ENCODE measurements around the gene ROGDI.

ROGDI gene

GRCh38 chr16:4803898-4804762 is 1.7 kb upstream of the ROGDI start:
- no peak for TF ChIP-seq SNAI2 (CRISPR knock-in tag; IDR thresholded peaks at IDR 0.05)
- TF ChIP-seq CSDC2 (CRISPR knock-in tag; IDR thresholded peaks at IDR 0.05): no peak
- no peak for TF ChIP-seq OSR1 (CRISPR knock-in tag; IDR thresholded peaks at IDR 0.05)
- no peak for TF ChIP-seq CSRNP3 (CRISPR knock-in tag; IDR thresholded peaks at IDR 0.05)
- TF ChIP-seq, protein P1, sequence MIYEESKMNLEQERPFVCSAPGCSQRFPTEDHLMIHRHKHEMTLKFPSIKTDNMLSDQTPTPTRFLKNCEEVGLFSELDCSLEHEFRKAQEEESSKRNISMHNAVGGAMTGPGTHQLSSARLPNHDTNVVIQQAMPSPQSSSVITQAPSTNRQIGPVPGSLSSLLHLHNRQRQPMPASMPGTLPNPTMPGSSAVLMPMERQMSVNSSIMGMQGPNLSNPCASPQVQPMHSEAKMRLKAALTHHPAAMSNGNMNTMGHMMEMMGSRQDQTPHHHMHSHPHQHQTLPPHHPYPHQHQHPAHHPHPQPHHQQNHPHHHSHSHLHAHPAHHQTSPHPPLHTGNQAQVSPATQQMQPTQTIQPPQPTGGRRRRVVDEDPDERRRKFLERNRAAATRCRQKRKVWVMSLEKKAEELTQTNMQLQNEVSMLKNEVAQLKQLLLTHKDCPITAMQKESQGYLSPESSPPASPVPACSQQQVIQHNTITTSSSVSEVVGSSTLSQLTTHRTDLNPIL (CRISPR knock-in tag; IDR thresholded peaks at IDR 0.05; ENCODE audit: low read depth): no peak
- no peak for TF ChIP-seq TOX (CRISPR knock-in tag; IDR thresholded peaks at IDR 0.05; ENCODE audit: borderline replicate concordance)
- no peak for TF ChIP-seq ZNF70 (CRISPR knock-in tag; IDR thresholded peaks at IDR 0.05)
- no peak for TF ChIP-seq ZFP3 (CRISPR knock-in tag; IDR thresholded peaks at IDR 0.05)

DNA sequence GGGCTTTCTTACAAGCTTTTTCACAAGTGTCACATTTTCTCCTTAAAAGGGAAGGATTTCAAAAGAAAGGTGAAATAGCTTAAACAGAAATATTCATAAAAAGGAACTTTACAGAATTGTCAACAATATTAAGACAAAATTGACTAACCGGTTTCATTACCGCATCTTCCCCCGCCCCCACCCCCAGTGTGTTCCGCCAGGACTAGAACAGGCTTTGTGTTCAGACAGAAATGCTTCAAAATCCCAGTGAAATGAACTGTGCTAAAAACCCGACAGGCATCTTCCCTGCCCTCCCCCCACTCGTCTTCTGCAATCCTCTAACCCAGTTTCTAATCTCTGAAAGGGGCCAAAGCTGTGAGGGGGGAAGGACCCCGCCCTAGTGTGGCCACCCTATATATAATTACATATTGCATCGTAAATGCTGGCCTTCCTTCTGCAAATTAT is 990 bp upstream of the ROGDI start:
- no peak for ATAC-seq
- TF ChIP-seq ZNF70 (CRISPR knock-in tag; IDR thresholded peaks at IDR 0.05): no peak

More at GRCh38 chr16:4803898-4804762, 1.7 kb upstream of the ROGDI start:
- no peak for ATAC-seq

GRCh38 chr16:4802659-4803287 is 340 bp upstream of the ROGDI start:
- no peak for TF ChIP-seq OSR1 (CRISPR knock-in tag; IDR thresholded peaks at IDR 0.05)
- TF ChIP-seq GLIS3 (CRISPR knock-in tag; IDR thresholded peaks at IDR 0.05): peak; percentile 65; the same call in 1 of the 2 replicates
- TF ChIP-seq ZFP30 (CRISPR knock-in tag; IDR thresholded peaks at IDR 0.05): no peak
- TF ChIP-seq TSHZ2 (CRISPR knock-in tag; IDR thresholded peaks at IDR 0.05): no peak
- TF ChIP-seq, protein P1 (CRISPR knock-in tag; IDR thresholded peaks at IDR 0.05; ENCODE audit: low read depth): no peak
- no peak for TF ChIP-seq ZNF70 (CRISPR knock-in tag; IDR thresholded peaks at IDR 0.05)
- no peak for TF ChIP-seq ARNTL (CRISPR knock-in tag; IDR thresholded peaks at IDR 0.05; ENCODE audit: borderline replicate concordance, low read depth)
- no peak for TF ChIP-seq ISL1 (CRISPR knock-in tag; IDR thresholded peaks at IDR 0.05)
- TF ChIP-seq TOX (CRISPR knock-in tag; IDR thresholded peaks at IDR 0.05; ENCODE audit: borderline replicate concordance): no peak
- ATAC-seq: peak; percentile 98

DNA sequence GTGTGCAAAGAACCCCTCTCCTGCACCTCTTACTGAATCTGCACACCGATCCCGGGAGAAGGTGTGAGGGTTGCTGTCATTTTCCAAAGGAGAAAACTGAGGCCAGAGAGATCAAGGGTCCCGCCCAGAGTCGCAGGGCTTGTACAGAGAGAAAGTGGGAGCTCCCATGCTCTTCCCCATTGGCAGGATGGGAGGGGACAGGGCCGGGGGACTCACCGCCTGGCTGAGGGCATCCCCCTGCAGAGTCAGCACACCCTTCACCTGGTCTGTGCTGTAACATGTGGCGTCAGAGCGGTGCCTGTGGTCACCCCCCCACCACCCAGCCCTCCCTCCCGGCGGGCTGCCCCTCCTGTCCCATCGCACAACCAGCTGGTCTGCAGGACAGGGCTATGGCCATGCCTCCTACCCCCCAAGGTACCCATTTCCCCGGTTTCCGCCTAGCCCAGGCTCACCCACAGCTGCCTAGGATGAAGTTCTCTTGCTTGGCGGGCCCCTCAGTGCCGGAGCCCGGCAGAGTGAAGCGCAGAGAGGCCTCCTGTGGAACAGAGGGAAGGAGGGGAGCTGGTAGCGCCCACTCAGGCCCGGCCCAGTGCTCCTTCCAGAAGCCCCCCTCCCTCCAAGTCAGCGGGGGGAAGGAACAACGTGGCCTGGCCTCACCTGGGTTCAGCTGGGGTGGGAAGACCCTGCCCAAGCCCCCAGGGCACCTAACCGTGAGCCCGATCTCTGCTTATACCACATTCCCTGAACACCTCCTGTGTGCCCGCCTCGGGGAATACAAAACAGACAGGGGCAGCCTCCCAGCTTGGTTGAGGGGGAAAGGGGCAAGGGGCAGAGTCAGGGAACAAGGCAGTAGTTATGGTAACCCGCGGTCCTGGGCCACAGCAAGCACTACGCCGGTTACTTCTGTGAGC is 1.1 kb downstream of the ROGDI start:
- ATAC-seq: no peak
- TF ChIP-seq TSHZ2 (CRISPR knock-in tag; IDR thresholded peaks at IDR 0.05): no peak

All from SK-N-SH treated with all-trans-retinoic acid at 6 μM for 48 hours (cell line).